ENCODE results near the gene ARF3.

The ARF3 gene

GRCh38 chr12:48957141-48958048, at the start of gene ARF3:
ARF3 (minus strand) TSS chr12:48957487; CDS start chr12:48941095, 16,392 bp downstream.
- no peak for TF ChIP-seq CTCF (IDR thresholded peaks at IDR 0.05; ENCODE audit: low read depth, low read length, missing control alignments)
- peak within 1 kb of the TSS; percentile 77 for H3K4me3 ChIP-seq (ENCODE audit: low read depth, low read length)
- DNase-seq (ENCODE audit: low read depth) = peak; percentile 67

GRCh38 chr12:49000346-49000745, 43.1 kb upstream of the ARF3 start:
- peak overlapping the region; percentile 66 for H3K4me3 ChIP-seq (ENCODE audit: low read depth, low read length)
- TF ChIP-seq CTCF (IDR thresholded peaks at IDR 0.05; ENCODE audit: low read depth, low read length, missing control alignments) = no peak
- DNase-seq (ENCODE audit: low read depth) = no peak

- no peak for TF ChIP-seq CTCF (IDR thresholded peaks at IDR 0.05; ENCODE audit: low read depth, low read length, missing control alignments)
- H3K4me3 ChIP-seq (ENCODE audit: low read depth, low read length) = peak within 1 kb of the TSS; percentile 66
- DNase-seq (ENCODE audit: low read depth) = no peak
Measured at GRCh38 chr12:48999371-49000131, 42.3 kb upstream of the ARF3 start, which contains the start of gene DDN. DDN (minus strand) TSS chr12:48999375; CDS start chr12:48999287, 88 bp downstream.

GRCh38 chr12:48998497-48999353, 41.4 kb upstream of the ARF3 start:
- peak overlapping the region; percentile 66 for H3K4me3 ChIP-seq (ENCODE audit: low read depth, low read length)
- DNase-seq (ENCODE audit: low read depth) = no peak
- no peak for TF ChIP-seq CTCF (IDR thresholded peaks at IDR 0.05; ENCODE audit: low read depth, low read length, missing control alignments)

- H3K4me3 ChIP-seq (ENCODE audit: low read depth, low read length) = peak overlapping the region; percentile 58
- no peak for DNase-seq (ENCODE audit: low read depth)
- TF ChIP-seq CTCF (IDR thresholded peaks at IDR 0.05; ENCODE audit: low read depth, low read length, missing control alignments) = peak; percentile 1
Measured at GRCh38 chr12:48997719-48998496, 40.6 kb upstream of the ARF3 start.

All from GM12864 (cell line).